Stomach smooth muscle (tissue), 2 donors: ENCODE measurements around the gene SYMPK.
A peak's percentile ranks its signal among the peaks of the same experiment; 100 is the strongest.
"Not testable (repeated sequence)": the region's sequence is repeated elsewhere in the genome, so short reads cannot be mapped to it uniquely, and the experiment has no call there.

Experiments
- H3K27ac ChIP-seq: one replicate; pipeline ENCODE4 v1.7.0; 2013; ENCODE audit warnings: mild to moderate bottlenecking, low read length, inconsistent platforms
- H3K27me3 ChIP-seq, 2 donors: one replicate each; pipeline ENCODE4 v1.7.0; 2013; ENCODE audit warnings: low read length in 2 of 2; ENCODE audit not compliant: insufficient read depth in 2 of 2, control insufficient read depth in 1 of 2
- H3K36me3 ChIP-seq, 2 donors: one replicate each; pipeline ENCODE4 v1.7.0; 2013; ENCODE audit warnings: low read length in 2 of 2; ENCODE audit not compliant: control insufficient read depth in 2 of 2, insufficient read depth in 2 of 2
- H3K4me1 ChIP-seq: one replicate; pipeline ENCODE4 v1.7.0; 2013; ENCODE audit warnings: low read length; ENCODE audit not compliant: control insufficient read depth, insufficient read depth
- H3K4me3 ChIP-seq, 2 donors: one replicate each; pipeline ENCODE4 v1.7.0; 2013; ENCODE audit warnings: low read length in 2 of 2
- H3K9ac ChIP-seq, 2 donors: one replicate each; pipeline ENCODE4 v1.7.0; 2013; ENCODE audit warnings: low read length in 2 of 2, mild to moderate bottlenecking in 1 of 2
- H3K9me3 ChIP-seq, 2 donors: one replicate each; pipeline ENCODE4 v1.7.0; 2013; ENCODE audit warnings: low read length in 2 of 2; ENCODE audit not compliant: control insufficient read depth in 2 of 2
- donor health status: healthy.
- donor health status: Pancreatic carcinoma.

SYMPK gene

GRCh38 chr19:45801603-45802175, 61.3 kb downstream of the SYMPK start:
- no peaks in the 10 kb centered on the region for H3K9me3 ChIP-seq
- H3K4me3 ChIP-seq = no peak overlapping the region
- no peaks in the 10 kb centered on the region for H3K36me3 ChIP-seq
- H3K9ac ChIP-seq = no peak overlapping the region
- H3K27ac ChIP-seq = no peak overlapping the region
- H3K27me3 ChIP-seq = peaks cover 0 to 3% of the 10 kb centered on the region in 2 donors
- H3K4me1 ChIP-seq = peaks cover 7% of the 10 kb centered on the region

GRCh38 chr19:45800070-45800553, 62.8 kb downstream of the SYMPK start:
- Histone ChIP-seq H3K27me3 (peaks cover 0 to 3% of the 10 kb centered on the region in 2 donors), H3K36me3 (no peaks in the 10 kb centered on the region), H3K27ac (no peak overlapping the region), H3K4me3 (no peak overlapping the region), H3K9me3 (no peaks in the 10 kb centered on the region), H3K9ac (no peak overlapping the region), H3K4me1 (peaks cover 7% of the 10 kb centered on the region)

- not testable (repeated sequence) for H3K4me3 ChIP-seq, H3K9me3 ChIP-seq, H3K9ac ChIP-seq, H3K27me3 ChIP-seq, H3K36me3 ChIP-seq, H3K4me1 ChIP-seq, H3K27ac ChIP-seq
These were observed 63.4 kb downstream of the SYMPK start for GRCh38 chr19:45799541-45799940.

GRCh38 chr19:45798995-45799517, 63.9 kb downstream of the SYMPK start:
- Histone ChIP-seq H3K27ac (no peak overlapping the region), H3K4me1 (peaks cover 7% of the 10 kb centered on the region), H3K9ac (no peak overlapping the region), H3K9me3 (no peaks in the 10 kb centered on the region), H3K27me3 (peaks cover 0 to 3% of the 10 kb centered on the region in 2 donors), H3K36me3 (no peaks in the 10 kb centered on the region), H3K4me3 (no peak overlapping the region)

GRCh38 chr19:45794627-45795026, 68.3 kb downstream of the SYMPK start:
- Histone ChIP-seq H3K36me3 (peaks cover 3 to 5% of the 10 kb centered on the region in 2 donors), H3K4me3 (no peak overlapping the region), H3K4me1 (peaks cover 25% of the 10 kb centered on the region), H3K9ac (no peak overlapping the region), H3K9me3 (no peaks in the 10 kb centered on the region), H3K27me3 (no peaks in the 10 kb centered on the region), H3K27ac (no peak overlapping the region)

- Histone ChIP-seq H3K4me3 (no peak overlapping the region), H3K9ac (no peak overlapping the region), H3K27ac (no peak overlapping the region), H3K4me1 (peaks cover 20% of the 10 kb centered on the region), H3K9me3 (no peaks in the 10 kb centered on the region), H3K36me3 (peaks cover 9 to 10% of the 10 kb centered on the region in 2 donors), H3K27me3 (no peaks in the 10 kb centered on the region)
These were observed 69.1 kb downstream of the SYMPK start for GRCh38 chr19:45793876-45794275.

GRCh38 chr19:45793178-45793564, 69.8 kb downstream of the SYMPK start:
- H3K4me3 ChIP-seq = peak overlapping the region; percentile 46 to 58
- H3K27me3 ChIP-seq = no peaks in the 10 kb centered on the region
- peaks cover 18% of the 10 kb centered on the region for H3K4me1 ChIP-seq
- H3K27ac ChIP-seq = peak overlapping the region; percentile 64
- peaks cover 12 to 15% of the 10 kb centered on the region in 2 donors for H3K36me3 ChIP-seq
- no peaks in the 10 kb centered on the region for H3K9me3 ChIP-seq
- peak overlapping the region in 1 of 2 donors; percentile 9 for H3K9ac ChIP-seq

GRCh38 chr19:45792470-45793177, 70.3 kb downstream of the SYMPK start, which contains the start of gene DMWD:
DMWD (minus strand) TSS chr19:45792845; CDS start chr19:45792756, 89 bp downstream.
- Histone ChIP-seq H3K4me3 (peak within 1 kb of the TSS; percentile 78 to 87), H3K27ac (peak within 1 kb of the TSS; percentile 64), H3K9ac (peak within 1 kb of the TSS; percentile 76 to 77), H3K9me3 (no peaks in the 10 kb centered on the region), H3K27me3 (no peaks in the 10 kb centered on the region), H3K4me1 (peaks cover 18% of the 10 kb centered on the region), H3K36me3 (peaks cover 12 to 15% of the 10 kb centered on the region in 2 donors)

GRCh38 chr19:45791744-45792469, 71.0 kb downstream of the SYMPK start:
- Histone ChIP-seq H3K27ac (no peak overlapping the region), H3K27me3 (no peaks in the 10 kb centered on the region), H3K36me3 (peaks cover 13 to 19% of the 10 kb centered on the region in 2 donors), H3K4me3 (peak overlapping the region; percentile 78 to 87), H3K4me1 (peaks cover 18% of the 10 kb centered on the region), H3K9me3 (no peaks in the 10 kb centered on the region), H3K9ac (peak overlapping the region; percentile 76 to 77)

- Histone ChIP-seq H3K9ac (no peak overlapping the region), H3K27me3 (no peaks in the 10 kb centered on the region), H3K36me3 (peaks cover 20 to 25% of the 10 kb centered on the region in 2 donors), H3K4me3 (peak overlapping the region in 1 of 2 donors; percentile 87), H3K9me3 (no peaks in the 10 kb centered on the region), H3K4me1 (peaks cover 22% of the 10 kb centered on the region), H3K27ac (no peak overlapping the region)
These were observed 72.0 kb downstream of the SYMPK start for GRCh38 chr19:45790942-45791341.
